Stomach (tissue), 9 donors: ENCODE measurements around the gene TMC2. TPM values are rescaled to one million over a fixed set of nuclear protein-coding genes. Genes with fewer than 3 reads are reported as not detected.

Experiments
- DNase-seq, 2 donors: peaks; one replicate each; pipeline versions ENCODE4 v3.0.0 to v3.0.0-alpha.2; 2013 to 2019
- H3K27ac ChIP-seq, 5 donors: fragments of 200-600 bp in 4 of 5; sonication (generic) in 4 of 5; one replicate each; pipeline ENCODE4 v1.5.1; 2013 to 2019; ENCODE audit warnings: mild to moderate bottlenecking in 1 of 5, moderate library complexity in 1 of 5
- H3K27me3 ChIP-seq, 3 donors: fragments of 200-600 bp; sonication (generic); one replicate each; pipeline ENCODE4 v1.5.1; 2017 to 2019; ENCODE audit warnings: mixed run types in 1 of 3
- H3K36me3 ChIP-seq, 4 donors: fragments of 200-600 bp; sonication (generic); 1 replicate in 3 of 4; 2 replicates in 1 of 4; pipeline ENCODE4 v1.5.1; 2016 to 2019
- H3K4me1 ChIP-seq, 4 donors: fragments of 200-600 bp; sonication (generic); one replicate each; pipeline ENCODE4 v1.5.1; 2016 to 2019
- H3K4me3 ChIP-seq, 4 donors: fragments of 200-600 bp; sonication (generic) in 3 of 4; one replicate each; pipeline ENCODE4 v1.5.1; 2016 to 2019; ENCODE audit warnings: mild to moderate bottlenecking in 1 of 4
- H3K9me3 ChIP-seq, 4 donors: fragments of 200-600 bp; sonication (generic); one replicate each; pipeline ENCODE4 v1.5.1; 2016 to 2019
- EP300 ChIP-seq: sonication (generic); formaldehyde crosslinking; IDR thresholded peaks from one replicate; pipeline ENCODE4 v1.6.1; 2017; ENCODE audit warnings: antibody characterized with exemption
- POLR2A ChIP-seq, 4 donors: fragments of 450-650 bp; IDR thresholded peaks; one replicate each; pipeline ENCODE4 v1.6.1; 2016; ENCODE audit warnings: antibody characterized with exemption in 4 of 4, control low read depth in 2 of 4, mild to moderate bottlenecking in 1 of 4, moderate library complexity in 1 of 4
- POLR2AphosphoS5 ChIP-seq, 3 donors: sonication (generic); formaldehyde crosslinking; IDR thresholded peaks; one replicate each; pipeline ENCODE4 v1.6.1; 2016; ENCODE audit warnings: antibody characterized with exemption in 3 of 3
- WGBS, 5 donors: extraction: QIAGEN DNeasy Blood & Tissue Kit in 3 of 5; methylation state at CpG; one replicate each; pipeline versions ENCODE4 v1.1.5 to v1.1.7; 2013 to 2018; 5-methylcytosine and 5-hydroxymethylcytosine counted together
- intact Hi-C: fragments of 100-400 bp; cut with DNase I; formaldehyde crosslinking; loops from one replicate; pipeline ENCODE4 v1.15.1; 2023; ENCODE audit warnings: low total_unique reads
- polyA plus RNA-seq, 3 donors: library from polyadenylated mRNA; stranded (reverse); fragments of 200-250 nt; gene quantifications; one replicate each; pipeline ENCODE4 v1.2.3, GENCODE V29; 2013
- total RNA-seq, 5 donors: library from RNA; depleted of rRNA; stranded (reverse); fragments of >200 nt; gene quantifications; one replicate each; pipeline versions ENCODE4 v1.1.0 to v1.2.3, GENCODE V29; 2014 to 2016
- TF ChIP-seq, protein P1 (sequence below), 7 experiments: fragments of 450-650 bp in 4 of 7; fragments of 200-600 bp in 3 of 7; sonication (generic) in 3 of 7; IDR thresholded peaks; one replicate each; pipeline ENCODE4 v1.5.1; 2016 to 2019; ENCODE audit warnings: antibody characterized with exemption in 7 of 7, control low read depth in 2 of 7, mild to moderate bottlenecking in 1 of 7
- donor health status: healthy with polysubstance abuse.
- donor health status: Bipolar disorder and iron deficiency.
- donor health status: healthy.

TMC2 gene
- total and polyA plus RNA-seq, 8 donors: 0.03 TPM; not detected in 7

DNA sequence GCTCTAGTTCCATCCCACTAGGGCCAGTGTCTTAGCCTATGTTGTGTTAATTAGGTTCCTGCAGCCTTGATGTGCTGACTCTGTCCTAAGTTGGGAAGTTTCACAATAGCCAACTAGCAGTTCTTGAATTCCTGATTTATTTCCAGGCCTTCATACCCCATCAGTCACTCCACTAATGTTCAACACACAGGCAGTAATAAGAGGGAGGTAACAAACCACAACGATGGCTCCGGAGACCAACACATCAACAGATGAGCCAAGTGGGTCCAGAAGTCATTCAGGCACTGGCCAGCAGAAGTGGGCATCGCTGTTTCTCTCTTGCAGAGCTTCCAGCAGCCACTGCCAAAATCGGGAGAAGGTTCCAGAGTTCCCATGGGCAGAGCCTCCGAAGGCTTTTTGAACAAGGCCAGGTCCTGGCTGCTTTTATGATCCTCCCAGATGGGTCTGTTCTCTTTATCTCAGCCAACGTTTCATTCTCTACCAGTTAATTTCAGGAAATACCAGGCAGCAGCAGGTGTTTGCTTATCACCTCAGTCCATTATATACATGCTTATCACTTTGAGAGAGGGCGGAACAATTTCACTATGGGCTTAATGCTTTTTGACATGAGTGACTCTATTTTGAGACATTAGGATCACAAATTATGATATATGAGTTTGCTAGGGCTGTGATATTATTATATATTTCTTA is 67.6 kb downstream of the TMC2 start:
- Histone ChIP-seq H3K36me3 (no peaks in the 10 kb centered on the region), H3K4me3 (no peak overlapping the region), H3K27ac (peak overlapping the region in 1 of 5 donors; percentile 56), H3K4me1 (peaks cover 0 to 3% (median 0%) of the 10 kb centered on the region in 4 donors), H3K9me3 (peaks cover 5 to 23% (median 18%) of the 10 kb centered on the region in 4 donors), H3K27me3 (no peaks in the 10 kb centered on the region)
- WGBS, 5 donors: 27 to 59% (median 36%) methylated on average over 7 of the region's 7 CpGs
- intact Hi-C loops: no loop called here
- TF ChIP-seq, protein P1, sequence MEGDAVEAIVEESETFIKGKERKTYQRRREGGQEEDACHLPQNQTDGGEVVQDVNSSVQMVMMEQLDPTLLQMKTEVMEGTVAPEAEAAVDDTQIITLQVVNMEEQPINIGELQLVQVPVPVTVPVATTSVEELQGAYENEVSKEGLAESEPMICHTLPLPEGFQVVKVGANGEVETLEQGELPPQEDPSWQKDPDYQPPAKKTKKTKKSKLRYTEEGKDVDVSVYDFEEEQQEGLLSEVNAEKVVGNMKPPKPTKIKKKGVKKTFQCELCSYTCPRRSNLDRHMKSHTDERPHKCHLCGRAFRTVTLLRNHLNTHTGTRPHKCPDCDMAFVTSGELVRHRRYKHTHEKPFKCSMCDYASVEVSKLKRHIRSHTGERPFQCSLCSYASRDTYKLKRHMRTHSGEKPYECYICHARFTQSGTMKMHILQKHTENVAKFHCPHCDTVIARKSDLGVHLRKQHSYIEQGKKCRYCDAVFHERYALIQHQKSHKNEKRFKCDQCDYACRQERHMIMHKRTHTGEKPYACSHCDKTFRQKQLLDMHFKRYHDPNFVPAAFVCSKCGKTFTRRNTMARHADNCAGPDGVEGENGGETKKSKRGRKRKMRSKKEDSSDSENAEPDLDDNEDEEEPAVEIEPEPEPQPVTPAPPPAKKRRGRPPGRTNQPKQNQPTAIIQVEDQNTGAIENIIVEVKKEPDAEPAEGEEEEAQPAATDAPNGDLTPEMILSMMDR (IDR thresholded peaks at IDR 0.05): no peak
- TF ChIP-seq POLR2AphosphoS5 (IDR thresholded peaks at IDR 0.05): peak in 1 of 3 donors; percentile 19
- peak in 1 of 2 donors; percentile 42 for DNase-seq

DNA sequence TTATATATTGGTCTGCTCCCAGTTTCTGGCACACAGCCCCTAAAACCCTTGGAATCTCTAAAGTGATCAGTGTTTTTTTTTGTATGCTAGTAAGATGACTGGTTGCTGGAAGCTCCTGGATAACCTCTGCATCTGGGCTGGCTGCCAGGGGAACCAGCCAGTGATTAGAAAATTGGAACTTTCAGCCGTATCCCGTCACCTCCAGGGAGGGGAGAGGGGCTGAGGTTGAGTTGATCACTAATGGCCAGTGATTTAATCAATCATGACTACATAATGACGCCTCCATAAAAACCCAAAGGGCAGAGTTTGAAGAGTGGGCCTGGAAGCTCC is 68.1 kb downstream of the TMC2 start:
- Histone ChIP-seq H3K27ac (no peak overlapping the region), H3K9me3 (peaks cover 5 to 23% (median 18%) of the 10 kb centered on the region in 4 donors), H3K36me3 (no peaks in the 10 kb centered on the region), H3K4me1 (peaks cover 0 to 3% (median 0%) of the 10 kb centered on the region in 4 donors), H3K27me3 (no peaks in the 10 kb centered on the region), H3K4me3 (no peak overlapping the region)
- peak; percentile 39 to 41 for DNase-seq
- WGBS, 5 donors: 26 to 45% (median 29%) methylated on average over 3 of the region's 3 CpGs
- intact Hi-C loops: no loop called here
- no peak for TF ChIP-seq POLR2AphosphoS5 (IDR thresholded peaks at IDR 0.05)
- TF ChIP-seq EP300: no peak
- TF ChIP-seq, protein P1 (IDR thresholded peaks at IDR 0.05): no peak
- TF ChIP-seq POLR2A (IDR thresholded peaks at IDR 0.05): no peak

DNA sequence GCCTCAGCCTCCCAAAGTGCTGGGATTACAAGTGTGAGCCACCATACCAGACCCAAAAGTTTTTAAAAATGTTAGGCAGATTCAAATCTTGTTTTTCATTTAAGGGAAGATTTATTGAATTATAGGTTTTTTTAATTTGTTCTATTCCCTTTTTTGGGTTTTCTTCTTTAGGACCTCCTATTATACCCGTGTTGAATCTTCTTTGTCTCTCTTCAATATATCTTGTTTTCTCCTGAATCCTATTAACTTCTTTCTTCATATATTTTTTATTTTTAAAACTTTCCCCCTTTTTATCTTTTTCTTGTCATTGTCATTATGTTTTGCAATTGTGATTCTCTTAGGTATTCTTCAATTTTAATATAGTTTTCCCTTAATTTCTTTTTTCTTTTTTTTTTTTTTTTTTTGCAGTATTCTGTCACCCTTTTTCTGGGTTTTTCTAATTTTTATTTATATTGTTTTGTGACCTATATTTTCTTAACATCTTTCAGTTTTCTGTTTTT is 70.2 kb downstream of the TMC2 start:
- no peak for DNase-seq
- Histone ChIP-seq H3K4me1 (peaks cover 0 to 3% (median 0%) of the 10 kb centered on the region in 4 donors), H3K36me3 (no peaks in the 10 kb centered on the region), H3K9me3 (peaks cover 5 to 23% (median 18%) of the 10 kb centered on the region in 4 donors), H3K27ac (no peak overlapping the region), H3K4me3 (no peak overlapping the region), H3K27me3 (peaks cover 0 to 5% (median 0%) of the 10 kb centered on the region in 3 donors)
- TF ChIP-seq, protein P1 (IDR thresholded peaks at IDR 0.05): no peak
- TF ChIP-seq EP300 (no peak), POLR2AphosphoS5 (IDR thresholded peaks at IDR 0.05) (no peak), POLR2A (IDR thresholded peaks at IDR 0.05) (no peak)
- WGBS, 5 donors: 88 to 100% (median 98%) methylated on average over 1 of the region's 1 CpG
- intact Hi-C loops: no loop called here

DNA sequence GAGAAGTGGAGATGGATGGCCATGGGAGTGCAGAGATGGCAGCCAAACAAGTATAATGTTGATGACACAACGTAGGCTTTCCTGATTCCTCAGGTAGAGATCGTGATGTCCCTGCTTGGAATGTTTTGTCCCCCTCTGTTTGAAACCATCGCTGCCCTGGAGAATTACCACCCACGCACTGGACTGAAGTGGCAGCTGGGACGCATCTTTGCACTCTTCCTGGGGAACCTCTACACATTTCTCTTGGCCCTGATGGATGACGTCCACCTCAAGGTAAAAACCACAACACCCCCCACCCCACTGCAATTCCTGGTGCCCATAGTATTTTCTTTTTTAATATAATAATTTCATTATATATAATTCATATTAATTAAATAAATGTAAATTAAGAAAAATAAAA is 74.0 kb downstream of the TMC2 start:
- H3K27me3 ChIP-seq: peaks cover 0 to 5% (median 0%) of the 10 kb centered on the region in 3 donors
- 83 to 92% (median 86%) methylated on average over 6 of the region's 6 CpGs for WGBS, 5 donors
- intact Hi-C loops: no loop called here
- no peaks in the 10 kb centered on the region for H3K36me3 ChIP-seq
- TF ChIP-seq EP300 (no peak), POLR2AphosphoS5 (IDR thresholded peaks at IDR 0.05) (no peak), POLR2A (IDR thresholded peaks at IDR 0.05) (no peak)
- TF ChIP-seq, protein P1 (IDR thresholded peaks at IDR 0.05): no peak
- peaks cover 5 to 21% (median 17%) of the 10 kb centered on the region in 4 donors for H3K9me3 ChIP-seq
- H3K4me1 ChIP-seq: no peaks in the 10 kb centered on the region
- no peak overlapping the region for H3K4me3 ChIP-seq
- no peak for DNase-seq
- H3K27ac ChIP-seq: no peak overlapping the region
